Measurements from ENCODE around the gene MCAM. TPM values are rescaled to one million over a fixed set of nuclear protein-coding genes. Genes with fewer than 3 reads are reported as not detected.

Gene MCAM
- total and polyA plus RNA-seq, 3 donors from 2014 or later, result 39.1 to 45.1 (median 43.1) TPM

GRCh38 chr11:119258983-119259382 is 57.9 kb downstream of the MCAM start:
- H3K27me3 ChIP-seq, result no peaks in the 10 kb centered on the region
- DNase-seq, result no peak
- no peaks in the 10 kb centered on the region for H3K36me3 ChIP-seq (ENCODE audit: low read depth, missing control alignments)
- peaks cover 10% of the 10 kb centered on the region for H3K4me1 ChIP-seq
- H3K4me3 ChIP-seq, result no peak overlapping the region
- intact Hi-C loops (cut with DNase I; ENCODE audit: low total_unique reads), result no loop called here
- no peak overlapping the region for H3K27ac ChIP-seq
- 82 to 87% methylated on average over 3 of the region's 3 CpGs for WGBS, 2 donors
- H3K9me3 ChIP-seq, result no peaks in the 10 kb centered on the region
- TF ChIP-seq POLR2A (IDR thresholded peaks at IDR 0.05) (no peak), CTCF (IDR thresholded peaks at IDR 0.05) (no peak)

Small RNA genes lying within 50 kb of the gene (microRNA-seq; reads per million reads assigned to microRNA genes)
- gene MIR6756 (ENCODE audit: borderline number of aligned reads in 2 of 2, borderline replicate concordance in 1 of 2), result 0 to 0.69 reads per million in 2 donors

Small RNA genes lying within 50 kb of the gene (small RNA-seq; reads per million reads assigned to genes)
- gene RF01225, result 0 reads per million in 2 donors
- gene RNU6-262P, result 0 reads per million in 2 donors

Other genes with a start within 250 kb of the MCAM start
- 10 to 100 TPM; 50.7 to 56.7 TPM for gene VPS11, start 249.3 kb downstream of the MCAM start, total RNA-seq
- gene VPS11, start 249.3 kb downstream of the MCAM start, polyA plus RNA-seq (ENCODE audit: insufficient read depth, low read depth, low replicate concordance), result 60.5 TPM
- 10 to 100 TPM; 17.0 to 17.3 TPM for gene HMBS, start 232.2 kb downstream of the MCAM start, total RNA-seq
- gene HMBS, start 232.2 kb downstream of the MCAM start, polyA plus RNA-seq (ENCODE audit: insufficient read depth, low read depth, low replicate concordance), result 14.0 TPM
- gene DPAGT1, start 215.3 kb downstream of the MCAM start, total RNA-seq, result 10 to 100 TPM; 29.4 to 35.5 TPM
- 24.6 TPM for gene DPAGT1, start 215.3 kb downstream of the MCAM start, polyA plus RNA-seq (ENCODE audit: insufficient read depth, low read depth, low replicate concordance)
- gene C2CD2L, start 209.8 kb downstream of the MCAM start, total RNA-seq, result 10 to 100 TPM; 11.7 to 12.3 TPM
- gene C2CD2L, start 209.8 kb downstream of the MCAM start, polyA plus RNA-seq (ENCODE audit: insufficient read depth, low read depth, low replicate concordance), result 7.8 TPM
- 10 to 100 TPM; 58.3 to 58.7 TPM for gene HINFP, start 195.6 kb downstream of the MCAM start, total RNA-seq
- 38.3 TPM for gene HINFP, start 195.6 kb downstream of the MCAM start, polyA plus RNA-seq (ENCODE audit: insufficient read depth, low read depth, low replicate concordance)
- 1 to 10 TPM; 3.9 to 5.4 TPM for gene ABCG4, start 168.1 kb downstream of the MCAM start, total RNA-seq
- 11.2 TPM for gene ABCG4, start 168.1 kb downstream of the MCAM start, polyA plus RNA-seq (ENCODE audit: insufficient read depth, low read depth, low replicate concordance)
- gene NLRX1, start 148.4 kb downstream of the MCAM start, total RNA-seq, result 10 to 100 TPM; 16.2 to 21.4 TPM
- gene NLRX1, start 148.4 kb downstream of the MCAM start, polyA plus RNA-seq (ENCODE audit: insufficient read depth, low read depth, low replicate concordance), result 9.4 TPM
- under 1 TPM in 1 of 2 donors, not detected in 1; 0.94 TPM for gene NHERF4, start 131.7 kb downstream of the MCAM start, total RNA-seq
- 1.0 TPM for gene NHERF4, start 131.7 kb downstream of the MCAM start, polyA plus RNA-seq (ENCODE audit: insufficient read depth, low read depth, low replicate concordance)
- 10 to 100 TPM; 59.3 to 65.7 TPM for gene CBL, start 110.8 kb downstream of the MCAM start, total RNA-seq
- 58.5 TPM for gene CBL, start 110.8 kb downstream of the MCAM start, polyA plus RNA-seq (ENCODE audit: insufficient read depth, low read depth, low replicate concordance)
- gene RNF26, start 17.4 kb upstream of the MCAM start, total RNA-seq, result 10 to 100 TPM; 28.2 to 31.0 TPM
- 37.1 TPM for gene RNF26, start 17.4 kb upstream of the MCAM start, polyA plus RNA-seq (ENCODE audit: insufficient read depth, low read depth, low replicate concordance)
- 1 to 10 TPM; 4.7 to 5.3 TPM for gene C1QTNF5, start 23.8 kb upstream of the MCAM start, total RNA-seq
- 12.6 TPM for gene C1QTNF5, start 23.8 kb upstream of the MCAM start, polyA plus RNA-seq (ENCODE audit: insufficient read depth, low read depth, low replicate concordance)
- not detected for gene MFRP, start 29.6 kb upstream of the MCAM start, total RNA-seq
- not detected for gene MFRP, start 29.6 kb upstream of the MCAM start, polyA plus RNA-seq (ENCODE audit: insufficient read depth, low read depth, low replicate concordance)
- gene USP2, start 64.6 kb upstream of the MCAM start, total RNA-seq, result 100 to 1,000 TPM in 1 of 2 donors, 10 to 100 TPM in 1; 41.2 to 100 TPM
- 168 TPM for gene USP2, start 64.6 kb upstream of the MCAM start, polyA plus RNA-seq (ENCODE audit: insufficient read depth, low read depth, low replicate concordance)
- 10 to 100 TPM in 1 of 2 donors, 1 to 10 TPM in 1; 5.9 to 30.0 TPM for gene THY1, start 106.0 kb upstream of the MCAM start, total RNA-seq
- gene THY1, start 106.0 kb upstream of the MCAM start, polyA plus RNA-seq (ENCODE audit: insufficient read depth, low read depth, low replicate concordance), result 132 TPM